ENCODE results near the gene ADAMTSL4.

ADAMTSL4 gene

DNA sequence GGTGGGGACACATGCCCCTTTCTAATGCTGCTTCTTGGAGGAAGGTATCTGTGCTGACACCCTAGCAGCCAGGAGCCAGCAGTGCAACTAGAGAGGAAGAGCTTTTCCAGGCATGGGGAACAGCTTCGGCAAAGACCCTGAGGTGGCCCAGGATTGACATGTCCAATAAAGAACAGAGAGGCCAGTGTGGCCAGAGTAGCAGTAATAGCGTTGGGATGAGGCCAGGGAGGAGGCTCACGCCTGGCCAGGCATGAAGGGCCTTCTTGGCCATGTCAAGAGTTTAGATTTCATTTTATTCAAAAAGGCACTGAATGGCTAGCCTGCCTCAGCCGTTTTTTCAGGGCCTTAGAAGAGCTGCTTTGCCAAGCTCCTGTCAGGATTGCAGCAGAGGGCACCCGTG lies 16.3 kb upstream of the ADAMTSL4 start:
- H3K27me3 ChIP-seq, result no peaks in the 10 kb centered on the region
- no peak overlapping the region for H3K27ac ChIP-seq
- H3K4me3 ChIP-seq, result no peak overlapping the region
- H3K9me3 ChIP-seq, result no peaks in the 10 kb centered on the region
- peaks cover 15% of the 10 kb centered on the region for H3K4me1 ChIP-seq
- H3K36me3 ChIP-seq, result no peaks in the 10 kb centered on the region
- no peaks in the 10 kb centered on the region for H4K20me1 ChIP-seq
- no peak overlapping the region for H3K4me2 ChIP-seq
- TF ChIP-seq Cebpa-rat (IDR thresholded peaks at IDR 0.05), result no peak
- H3K9ac ChIP-seq, result no peak overlapping the region

DNA sequence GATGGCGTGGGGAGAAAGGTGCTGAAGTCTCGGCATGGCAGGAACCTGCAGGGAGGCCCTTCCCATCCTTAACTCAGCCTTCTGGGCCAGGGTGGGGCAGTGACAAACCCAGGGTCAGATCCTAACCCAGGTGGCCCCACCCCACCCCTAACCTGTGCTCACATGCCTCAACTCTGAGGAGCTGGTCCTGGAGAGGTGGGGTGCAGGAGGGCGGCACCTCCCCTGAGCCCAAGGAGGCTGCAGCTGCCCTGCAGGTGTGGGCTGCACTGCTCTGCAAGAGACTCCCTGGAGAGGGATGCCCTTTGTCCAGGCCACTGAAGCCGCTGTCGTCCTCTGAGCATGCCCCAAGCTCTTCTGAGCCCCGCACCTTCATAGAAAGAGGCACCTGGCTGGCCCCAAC lies 15.2 kb upstream of the ADAMTSL4 start:
- Histone ChIP-seq H4K20me1 (no peaks in the 10 kb centered on the region), H3K4me3 (no peak overlapping the region), H3K27me3 (no peaks in the 10 kb centered on the region), H3K27ac (no peak overlapping the region), H3K4me1 (peaks cover 25% of the 10 kb centered on the region), H3K9ac (no peak overlapping the region), H3K9me3 (no peaks in the 10 kb centered on the region), H3K4me2 (no peak overlapping the region), H3K36me3 (no peaks in the 10 kb centered on the region)
- no peak for TF ChIP-seq Cebpa-rat (IDR thresholded peaks at IDR 0.05)

GRCh38 chr1:150535511-150536287 lies 13.5 kb upstream of the ADAMTSL4 start:
- no peaks in the 10 kb centered on the region for H4K20me1 ChIP-seq
- H3K27me3 ChIP-seq, result no peaks in the 10 kb centered on the region
- no peak overlapping the region for H3K9ac ChIP-seq
- H3K27ac ChIP-seq, result no peak overlapping the region
- no peaks in the 10 kb centered on the region for H3K36me3 ChIP-seq
- no peak overlapping the region for H3K4me2 ChIP-seq
- no peak overlapping the region for H3K4me3 ChIP-seq
- TF ChIP-seq Cebpa-rat (IDR thresholded peaks at IDR 0.05), result no peak
- peaks cover 21% of the 10 kb centered on the region for H3K4me1 ChIP-seq
- H3K9me3 ChIP-seq, result no peaks in the 10 kb centered on the region

- Histone ChIP-seq H3K27me3 (no peaks in the 10 kb centered on the region), H3K36me3 (no peaks in the 10 kb centered on the region), H3K4me2 (no peak overlapping the region), H3K9me3 (no peaks in the 10 kb centered on the region), H3K27ac (no peak overlapping the region), H3K4me3 (no peak overlapping the region), H4K20me1 (no peaks in the 10 kb centered on the region), H3K4me1 (peaks cover 13% of the 10 kb centered on the region), H3K9ac (no peak overlapping the region)
- TF ChIP-seq Cebpa-rat (IDR thresholded peaks at IDR 0.05), result no peak
Observed at GRCh38 chr1:150536836-150537731, 12.1 kb upstream of the ADAMTSL4 start.

- H3K9ac ChIP-seq, result no peak overlapping the region
- H3K36me3 ChIP-seq, result no peaks in the 10 kb centered on the region
- no peak for TF ChIP-seq Cebpa-rat (IDR thresholded peaks at IDR 0.05)
- no peaks in the 10 kb centered on the region for H4K20me1 ChIP-seq
- no peaks in the 10 kb centered on the region for H3K27me3 ChIP-seq
- H3K27ac ChIP-seq, result no peak overlapping the region
- H3K4me2 ChIP-seq, result peak overlapping the region; percentile 21
- no peak overlapping the region for H3K4me3 ChIP-seq
- no peaks in the 10 kb centered on the region for H3K9me3 ChIP-seq
- H3K4me1 ChIP-seq, result peaks cover 9% of the 10 kb centered on the region
Observed at GRCh38 chr1:150537732-150538684, 11.2 kb upstream of the ADAMTSL4 start.

DNA sequence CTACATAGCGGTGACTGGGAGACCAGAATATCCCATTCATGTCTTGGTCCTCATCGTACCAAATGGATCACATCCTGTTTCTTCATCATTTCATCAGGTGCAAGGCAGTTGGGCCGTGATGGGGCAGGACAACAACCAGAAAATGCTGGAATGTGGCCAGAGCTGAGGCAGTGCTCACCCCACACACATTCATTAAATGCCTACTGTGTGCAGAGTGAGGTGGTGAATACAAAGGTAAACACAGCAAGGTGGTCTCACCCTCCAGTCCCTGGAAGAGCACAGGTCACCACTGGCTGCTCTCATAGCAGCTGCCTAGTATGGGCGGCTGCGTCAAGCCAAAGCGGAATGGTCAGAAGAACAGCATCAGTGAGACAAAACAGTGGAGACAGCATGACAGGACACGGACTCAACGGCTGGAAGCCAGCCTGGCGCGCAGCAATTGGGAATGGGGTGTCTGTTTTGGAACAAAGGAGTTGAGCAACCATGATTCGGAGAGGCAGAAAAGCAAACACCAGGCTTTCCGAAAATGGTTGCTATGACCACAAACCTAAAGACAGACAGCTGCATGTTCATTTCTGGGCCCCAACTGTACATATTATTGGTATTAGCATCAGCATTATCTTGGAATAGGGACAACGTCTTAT lies 5.6 kb upstream of the ADAMTSL4 start:
- no peak for TF ChIP-seq Cebpa-rat (IDR thresholded peaks at IDR 0.05)
- Histone ChIP-seq H3K4me1 (peaks cover 7% of the 10 kb centered on the region), H3K9me3 (no peaks in the 10 kb centered on the region), H3K27ac (no peak overlapping the region), H3K4me2 (no peak overlapping the region), H3K27me3 (peaks cover 5% of the 10 kb centered on the region; the same call in 1 of the 2 replicates), H3K4me3 (no peak overlapping the region), H4K20me1 (no peaks in the 10 kb centered on the region), H3K9ac (no peak overlapping the region), H3K36me3 (no peaks in the 10 kb centered on the region)

DNA sequence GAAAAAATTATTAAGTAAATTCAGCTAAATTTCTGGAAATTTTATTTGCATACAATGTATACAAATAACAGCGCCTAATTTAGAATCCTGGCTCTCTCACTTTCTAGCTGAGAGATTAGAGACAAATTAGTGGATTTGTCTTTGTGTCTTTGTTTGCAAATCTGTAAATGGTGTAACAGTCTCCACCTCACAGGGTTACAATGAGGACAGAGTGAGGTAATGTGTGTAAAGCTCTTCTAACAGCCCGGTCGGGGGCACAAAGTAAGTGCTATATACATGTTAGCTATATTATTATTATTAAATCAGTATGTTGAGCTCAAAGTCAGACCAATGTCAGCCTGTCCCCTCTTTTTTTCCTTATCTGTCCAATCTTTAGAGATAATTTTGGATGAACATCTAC lies 5.0 kb upstream of the ADAMTSL4 start:
- 0 out of 2 replicates have a peak, but pooled peaks cover 6% of the 10 kb centered on the region for H3K4me1 ChIP-seq
- no peak overlapping the region for H3K27ac ChIP-seq
- no peaks in the 10 kb centered on the region for H3K36me3 ChIP-seq
- no peak overlapping the region for H3K4me2 ChIP-seq
- H3K27me3 ChIP-seq, result peaks cover 8% of the 10 kb centered on the region; the same call in 1 of the 2 replicates
- TF ChIP-seq Cebpa-rat (IDR thresholded peaks at IDR 0.05), result no peak
- no peaks in the 10 kb centered on the region for H3K9me3 ChIP-seq
- no peaks in the 10 kb centered on the region for H4K20me1 ChIP-seq
- no peak overlapping the region for H3K4me3 ChIP-seq
- H3K9ac ChIP-seq, result no peak overlapping the region

GRCh38 chr1:150545486-150546032 lies 3.6 kb upstream of the ADAMTSL4 start:
- H3K9ac ChIP-seq, result no peak overlapping the region

More at GRCh38 chr1:150545486-150546032, 3.6 kb upstream of the ADAMTSL4 start:
- Histone ChIP-seq H3K36me3 (no peaks in the 10 kb centered on the region), H3K27me3 (peaks cover 12% of the 10 kb centered on the region; the same call in 1 of the 2 replicates), H3K27ac (no peak overlapping the region), H3K4me3 (no peak overlapping the region), H3K4me1 (peaks cover 9% of the 10 kb centered on the region), H3K4me2 (no peak overlapping the region), H3K9me3 (no peaks in the 10 kb centered on the region), H4K20me1 (0 out of 2 replicates have a peak, but pooled peaks cover 2% of the 10 kb centered on the region)
- TF ChIP-seq Cebpa-rat (IDR thresholded peaks at IDR 0.05), result no peak

Data from BLaER1 (cell line).